Measurements from ENCODE around the gene CTNNA2.

- no peak for TF ChIP-seq ZNF609 (CRISPR knock-in tag; IDR thresholded peaks at IDR 0.05; ENCODE audit: borderline replicate concordance)
- TF ChIP-seq CREB5 (CRISPR knock-in tag; IDR thresholded peaks at IDR 0.05): no peak
- TF ChIP-seq NR3C1 (CRISPR knock-in tag; IDR thresholded peaks at IDR 0.05): no peak
- no peak for TF ChIP-seq ZFP36 (IDR thresholded peaks at IDR 0.05; ENCODE audit: low read depth, low read length, partially characterized antibody)
- no peak for TF ChIP-seq RBBP5 (IDR thresholded peaks at IDR 0.05; ENCODE audit: borderline replicate concordance, insufficient read depth, low read length, poor library complexity, severe bottlenecking)
- no peak for TF ChIP-seq POLR2A (conservative IDR thresholded peaks at IDR 0.05)
- TF ChIP-seq JUND (IDR thresholded peaks at IDR 0.05; ENCODE audit: borderline replicate concordance, low read depth, low read length): no peak
- no peak for TF ChIP-seq JUND (tag; IDR thresholded peaks at IDR 0.05; ENCODE audit: borderline replicate concordance, low read depth, low read length)
- no peak for TF ChIP-seq GTF3C2 (IDR thresholded peaks at IDR 0.05; ENCODE audit: borderline replicate concordance, extremely low read depth, insufficient read length)
- no peak for TF ChIP-seq TEAD1 (CRISPR knock-in tag; IDR thresholded peaks at IDR 0.05)
Observed at GRCh38 chr2:80008596-80008995, 495.7 kb downstream of the CTNNA2 start.

Data from K562 (cell line).